CD8-positive, alpha-beta memory T cell (primary cell): ENCODE data around the gene TTC3. TPM values are rescaled to one million over a fixed set of nuclear protein-coding genes. Genes with fewer than 3 reads are reported as not detected.

Experiments
- CTCF ChIA-PET: fragments of 350-600 bp; sonication (Branson Sonifier 250); formaldehyde crosslinking; loops from one replicate; lab custom pipeline; 2021; ENCODE audit warnings: antibody characterized with exemption; lab: Charles Lee
- POLR2A ChIA-PET: fragments of 350-600 bp; sonication (Branson Sonifier 250); formaldehyde crosslinking; loops from one replicate; lab custom pipeline; 2021; ENCODE audit warnings: antibody characterized with exemption; lab: Charles Lee
- DNase-seq, 5 donors: peaks; one replicate each; pipeline versions ENCODE4 v3.0.0 to v3.0.0-alpha.2; 2020 to 2022; ENCODE audit warnings: mixed read lengths in 1 of 5
- H3K27ac ChIP-seq: one replicate; pipeline ENCODE4 v1.7.0; 2013; ENCODE audit warnings: low read depth, mild to moderate bottlenecking, low read length, moderate library complexity
- H3K27me3 ChIP-seq: 2 replicates; pipeline ENCODE4 v1.7.0; 2013; ENCODE audit warnings: low read length, mild to moderate bottlenecking; ENCODE audit not compliant: insufficient read depth, poor library complexity, severe bottlenecking
- H3K36me3 ChIP-seq: 2 replicates; pipeline ENCODE4 v1.7.0; 2013; ENCODE audit warnings: mild to moderate bottlenecking, low read length, moderate library complexity; ENCODE audit not compliant: insufficient read depth
- H3K4me1 ChIP-seq: 2 replicates; pipeline ENCODE4 v1.7.0; 2013; ENCODE audit warnings: mild to moderate bottlenecking, low read length, moderate library complexity; ENCODE audit not compliant: insufficient read depth
- H3K4me3 ChIP-seq: 2 replicates; pipeline ENCODE4 v1.7.0; 2013; ENCODE audit warnings: mild to moderate bottlenecking, low read length
- H3K9me3 ChIP-seq: 2 replicates; pipeline ENCODE4 v1.7.0; 2013; ENCODE audit warnings: mild to moderate bottlenecking, low read length
- H3K27ac Mint-ChIP-seq, 8 donors: one replicate each; pipeline ENCODE4 v1.8.0; 2020 to 2021; ENCODE audit warnings: mixed read lengths in 8 of 8, mild to moderate bottlenecking in 6 of 8, inconsistent platforms in 3 of 8, moderate library complexity in 3 of 8
- H3K27me3 Mint-ChIP-seq, 2 donors: one replicate each; pipeline ENCODE4 v1.8.0; 2020 to 2021; ENCODE audit warnings: mixed read lengths in 2 of 2, mild to moderate bottlenecking in 1 of 2, moderate library complexity in 1 of 2
- H3K36me3 Mint-ChIP-seq, 3 donors: one replicate each; pipeline ENCODE4 v1.8.0; 2020 to 2021; ENCODE audit warnings: mixed read lengths in 3 of 3, inconsistent platforms in 1 of 3, mild to moderate bottlenecking in 1 of 3
- H3K4me1 Mint-ChIP-seq, 3 donors: one replicate each; pipeline ENCODE4 v1.8.0; 2020 to 2021; ENCODE audit warnings: mixed read lengths in 3 of 3, inconsistent platforms in 1 of 3, mild to moderate bottlenecking in 1 of 3
- H3K4me3 Mint-ChIP-seq, 7 donors: one replicate each; pipeline ENCODE4 v1.8.0; 2020 to 2021; ENCODE audit warnings: mixed read lengths in 7 of 7, mild to moderate bottlenecking in 6 of 7, moderate library complexity in 4 of 7, inconsistent platforms in 2 of 7
- H3K9me3 Mint-ChIP-seq, 5 donors: one replicate each; pipeline ENCODE4 v1.8.0; 2020 to 2022; ENCODE audit warnings: mixed read lengths in 5 of 5, mild to moderate bottlenecking in 3 of 5, moderate library complexity in 2 of 5, inconsistent platforms in 1 of 5
- polyA plus RNA-seq: library from polyadenylated mRNA; unstranded; fragments of 300-500 nt; fragmentation: Illumina TruSeq; gene quantifications from one replicate; pipeline ENCODE4 v1.2.3, GENCODE V29; 2021
- total RNA-seq, 2 experiments: library from RNA; stranded (reverse); gene quantifications; one replicate each; pipeline ENCODE4 v1.2.3, GENCODE V29; 2021

The TTC3 gene
- total and polyA plus RNA-seq, 3 experiments from 2014 or later = 53.0 to 108 (median 54.5) TPM

DNA sequence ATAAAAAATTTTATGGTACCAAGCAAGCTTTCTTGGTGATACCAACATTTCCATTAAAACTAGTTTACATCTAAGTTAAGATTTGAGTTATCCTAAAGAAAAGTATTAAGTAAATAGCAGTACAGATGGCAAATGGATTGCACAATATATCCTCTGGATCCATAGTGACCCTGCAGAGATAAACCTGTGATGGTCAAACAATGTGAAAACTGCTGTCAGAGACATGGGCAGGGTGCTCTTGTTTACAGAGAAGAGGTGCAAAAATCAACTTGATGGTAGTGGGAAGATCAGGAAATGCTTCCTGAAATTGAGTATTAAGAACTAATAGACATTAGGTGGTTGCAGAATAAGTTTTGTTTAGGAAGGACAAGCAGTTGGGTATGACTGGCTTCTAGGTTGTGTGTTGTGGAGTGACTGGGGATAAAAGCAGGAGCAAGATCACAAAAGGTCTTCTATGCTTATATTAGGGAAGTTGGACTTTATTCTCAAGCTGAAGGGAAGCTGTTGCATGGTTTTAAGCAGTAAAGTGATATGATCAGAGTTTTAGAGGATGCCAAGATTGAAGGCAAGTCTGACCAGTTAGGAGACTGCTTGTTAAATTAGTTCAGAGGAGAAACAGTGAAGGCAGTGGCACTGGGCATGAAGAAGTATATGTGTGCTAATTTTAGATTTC is 9.9 kb downstream of the TTC3 start:
- ChIA-PET POLR2A (no interaction called here), CTCF (no interaction called here)
- Mint-ChIP-seq H3K4me1 (peaks cover 41 to 49% (median 49%) of the 10 kb centered on the region in 3 donors), H3K27ac (peak overlapping the region in 2 of 8 donors; percentile 4 to 5), H3K36me3 (peaks cover 4 to 8% (median 7%) of the 10 kb centered on the region in 3 donors), H3K27me3 (no peaks in the 10 kb centered on the region), H3K9me3 (peaks cover 0 to 5% (median 0%) of the 10 kb centered on the region in 5 donors), H3K4me3 (no peak overlapping the region)
- H3K4me1 ChIP-seq = peaks cover 26% of the 10 kb centered on the region
- no peaks in the 10 kb centered on the region for H3K27me3 ChIP-seq
- H3K27ac ChIP-seq = no peak overlapping the region
- DNase-seq = no peak
- H3K4me3 ChIP-seq = no peak overlapping the region
- no peaks in the 10 kb centered on the region for H3K36me3 ChIP-seq
- no peaks in the 10 kb centered on the region for H3K9me3 ChIP-seq

DNA sequence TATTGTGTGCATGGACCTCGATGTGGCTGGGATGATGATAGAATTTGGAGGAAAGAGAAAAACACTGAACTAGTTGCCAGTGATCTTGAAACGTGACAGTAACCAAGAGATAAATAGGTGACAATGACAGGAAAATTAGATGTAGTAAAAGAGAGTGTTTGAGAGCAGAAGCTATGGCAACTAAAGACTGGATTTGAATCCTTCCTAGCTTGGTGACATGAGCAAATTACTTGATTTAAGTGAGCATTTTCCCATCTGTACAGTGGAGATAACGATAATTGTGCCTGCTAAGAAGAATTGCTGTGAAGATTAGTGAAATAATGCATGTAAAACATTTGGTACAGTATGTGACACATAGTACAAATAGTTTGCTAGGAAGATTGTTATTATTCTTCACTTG is 12.7 kb downstream of the TTC3 start:
- ChIA-PET CTCF (no interaction called here), POLR2A (no interaction called here)
- Mint-ChIP-seq H3K4me3 (no peak overlapping the region), H3K27me3 (no peaks in the 10 kb centered on the region), H3K36me3 (peaks cover 0 to 21% (median 12%) of the 10 kb centered on the region in 3 donors), H3K9me3 (no peaks in the 10 kb centered on the region), H3K27ac (no peak overlapping the region), H3K4me1 (peaks cover 32 to 33% (median 32%) of the 10 kb centered on the region in 3 donors)
- Histone ChIP-seq H3K4me3 (no peak overlapping the region), H3K36me3 (no peaks in the 10 kb centered on the region), H3K4me1 (peaks cover 26% of the 10 kb centered on the region), H3K27me3 (no peaks in the 10 kb centered on the region), H3K27ac (no peak overlapping the region), H3K9me3 (no peaks in the 10 kb centered on the region)
- no peak for DNase-seq

DNA sequence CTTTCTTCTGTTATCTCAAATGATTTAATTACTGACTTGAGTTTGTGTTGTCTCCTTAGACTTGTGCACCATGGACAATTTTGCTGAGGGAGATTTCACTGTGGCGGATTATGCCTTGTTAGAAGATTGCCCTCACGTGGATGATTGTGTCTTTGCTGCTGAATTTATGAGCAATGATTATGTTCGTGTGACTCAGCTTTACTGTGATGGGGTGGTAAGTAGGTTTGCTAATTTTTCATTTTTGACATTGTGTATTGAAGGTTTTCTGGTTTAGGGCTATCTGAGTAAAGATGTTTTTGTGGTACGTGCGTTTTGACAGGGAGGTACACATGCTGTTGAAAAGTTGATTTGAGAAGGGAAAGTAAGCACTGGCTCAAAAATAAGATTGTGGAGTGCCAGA is 14.1 kb downstream of the TTC3 start:
- Histone ChIP-seq H3K9me3 (no peaks in the 10 kb centered on the region), H3K4me3 (no peak overlapping the region), H3K36me3 (no peaks in the 10 kb centered on the region), H3K4me1 (peaks cover 24% of the 10 kb centered on the region), H3K27ac (no peak overlapping the region), H3K27me3 (no peaks in the 10 kb centered on the region)
- H3K4me1 Mint-ChIP-seq = peaks cover 23 to 25% (median 24%) of the 10 kb centered on the region in 3 donors
- H3K27ac Mint-ChIP-seq = no peak overlapping the region
- CTCF ChIA-PET = interaction anchor here (0.5 kb wide), 1 partner anchor 8 kb away, joined by 3 read pairs; no protein-coding TSS in a partner anchor
- no peaks in the 10 kb centered on the region for H3K27me3 Mint-ChIP-seq
- peaks cover 3 to 28% (median 12%) of the 10 kb centered on the region in 3 donors for H3K36me3 Mint-ChIP-seq
- no peak overlapping the region for H3K4me3 Mint-ChIP-seq
- POLR2A ChIA-PET = no interaction called here
- DNase-seq = no peak
- H3K9me3 Mint-ChIP-seq = no peaks in the 10 kb centered on the region

DNA sequence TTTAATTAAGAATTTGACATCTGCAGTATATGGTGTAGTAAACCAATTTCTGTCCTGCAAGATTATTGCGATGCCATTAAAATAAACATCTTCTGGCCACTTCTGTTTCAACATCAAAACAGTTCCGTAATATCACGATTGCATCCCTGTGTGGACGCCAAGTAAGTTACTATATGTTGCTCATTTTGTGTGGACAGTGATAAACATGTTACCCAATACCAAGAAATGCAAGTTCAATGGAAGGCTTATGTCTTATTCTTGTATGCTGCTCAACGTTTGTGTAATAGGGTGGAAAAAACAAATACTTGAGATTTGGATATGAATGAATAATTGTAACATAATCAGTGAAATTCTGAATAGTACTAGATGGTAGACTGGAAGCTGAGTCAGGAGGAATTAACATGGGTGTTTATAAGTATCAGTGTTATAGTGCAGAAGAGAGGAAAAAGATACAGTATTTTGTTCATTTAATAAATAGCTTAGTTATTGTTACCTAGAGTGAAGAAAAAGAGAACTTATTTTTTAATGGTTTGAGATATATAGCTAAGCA is 15.2 kb downstream of the TTC3 start:
- H3K4me1 Mint-ChIP-seq = peaks cover 12 to 16% (median 16%) of the 10 kb centered on the region in 3 donors
- POLR2A ChIA-PET = no interaction called here
- no peaks in the 10 kb centered on the region for H3K9me3 Mint-ChIP-seq
- peaks cover 8 to 33% (median 12%) of the 10 kb centered on the region in 3 donors for H3K36me3 Mint-ChIP-seq
- no peak overlapping the region for H3K27ac Mint-ChIP-seq
- no peaks in the 10 kb centered on the region for H3K9me3 ChIP-seq
- no peaks in the 10 kb centered on the region for H3K27me3 Mint-ChIP-seq
- H3K4me3 ChIP-seq = no peak overlapping the region
- peaks cover 14% of the 10 kb centered on the region for H3K4me1 ChIP-seq
- no peak overlapping the region for H3K27ac ChIP-seq
- no peak overlapping the region for H3K4me3 Mint-ChIP-seq
- H3K27me3 ChIP-seq = no peaks in the 10 kb centered on the region
- CTCF ChIA-PET = no interaction called here
- DNase-seq = no peak
- no peaks in the 10 kb centered on the region for H3K36me3 ChIP-seq

DNA sequence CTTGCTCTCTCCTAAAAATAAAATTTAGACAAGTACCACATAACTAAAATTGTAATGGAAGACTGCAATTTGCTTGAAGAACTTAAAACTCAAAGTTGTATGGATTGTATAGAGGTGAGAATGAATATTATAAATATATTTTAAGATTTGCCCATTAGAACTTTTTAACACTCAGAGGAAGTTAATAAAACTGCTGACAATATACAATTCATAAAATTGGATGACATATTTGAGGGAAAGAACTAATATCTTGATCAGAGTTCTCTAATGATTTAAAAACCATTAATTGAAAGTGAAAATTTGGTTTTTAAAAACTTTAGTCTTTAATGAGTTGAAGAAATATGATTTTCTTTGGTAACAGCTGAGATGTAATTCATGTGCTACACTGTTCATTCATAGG is 20.9 kb downstream of the TTC3 start:
- no peak overlapping the region for H3K4me3 Mint-ChIP-seq
- POLR2A ChIA-PET = no interaction called here
- H3K27ac Mint-ChIP-seq = no peak overlapping the region
- Histone ChIP-seq H3K36me3 (peaks cover 25% of the 10 kb centered on the region), H3K4me3 (no peak overlapping the region), H3K27ac (no peak overlapping the region), H3K4me1 (no peaks in the 10 kb centered on the region), H3K27me3 (no peaks in the 10 kb centered on the region), H3K9me3 (no peaks in the 10 kb centered on the region)
- H3K36me3 Mint-ChIP-seq = peaks cover 13 to 71% (median 28%) of the 10 kb centered on the region in 3 donors
- H3K4me1 Mint-ChIP-seq = peaks cover 0 to 2% (median 1%) of the 10 kb centered on the region in 3 donors
- no peaks in the 10 kb centered on the region for H3K27me3 Mint-ChIP-seq
- no peaks in the 10 kb centered on the region for H3K9me3 Mint-ChIP-seq
- no peak for DNase-seq
- CTCF ChIA-PET = no interaction called here

DNA sequence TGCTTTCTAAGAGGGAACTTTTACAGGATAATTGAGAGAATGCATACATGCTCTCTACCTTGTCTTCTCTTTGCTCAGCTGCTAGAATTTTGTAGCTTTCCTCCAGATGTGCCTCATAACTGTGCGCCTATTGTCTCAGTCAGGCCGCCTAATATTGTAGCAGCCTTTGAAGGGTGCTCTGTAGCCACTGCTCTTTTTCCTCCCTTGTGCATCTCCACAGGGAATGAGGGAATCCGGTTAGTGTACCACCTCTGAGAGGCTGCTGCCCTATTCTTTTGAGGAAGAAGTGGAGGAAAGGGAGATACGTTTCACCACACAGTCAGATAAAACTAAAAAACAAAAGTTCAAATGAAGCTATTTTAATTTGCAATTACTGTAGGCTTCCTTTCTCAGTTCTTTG is 22.8 kb downstream of the TTC3 start:
- no peak for DNase-seq
- H3K4me3 ChIP-seq = no peak overlapping the region
- ChIA-PET POLR2A (no interaction called here), CTCF (no interaction called here)
- Mint-ChIP-seq H3K27me3 (no peaks in the 10 kb centered on the region), H3K9me3 (no peaks in the 10 kb centered on the region), H3K4me1 (no peaks in the 10 kb centered on the region), H3K27ac (peak overlapping the region in 1 of 8 donors; percentile 35), H3K36me3 (peaks cover 16 to 71% (median 26%) of the 10 kb centered on the region in 3 donors), H3K4me3 (no peak overlapping the region)
- H3K27me3 ChIP-seq = no peaks in the 10 kb centered on the region
- no peak overlapping the region for H3K27ac ChIP-seq
- peaks cover 30% of the 10 kb centered on the region for H3K36me3 ChIP-seq
- H3K4me1 ChIP-seq = no peaks in the 10 kb centered on the region
- no peaks in the 10 kb centered on the region for H3K9me3 ChIP-seq

DNA sequence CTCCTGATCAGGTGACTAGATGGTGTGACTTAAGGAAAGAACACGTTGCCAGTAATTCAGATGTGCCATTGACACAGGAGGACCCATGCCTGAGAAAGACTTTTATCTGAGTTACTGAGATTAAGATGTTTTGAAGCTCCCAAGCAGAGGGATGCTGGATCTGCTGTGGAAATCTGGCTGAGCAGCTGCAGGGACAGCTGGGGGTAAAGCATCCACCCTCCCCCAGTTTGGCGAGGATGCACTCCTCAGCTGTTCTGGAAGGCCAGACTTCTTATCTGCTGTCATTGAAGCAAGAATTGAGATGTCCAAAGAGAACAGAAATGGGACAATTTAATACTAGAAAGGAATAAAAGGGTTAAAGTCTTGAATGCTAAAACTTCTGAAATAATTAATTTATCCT is 25.7 kb downstream of the TTC3 start:
- CTCF ChIA-PET = no interaction called here
- no peaks in the 10 kb centered on the region for H3K27me3 ChIP-seq
- POLR2A ChIA-PET = no interaction called here

DNA sequence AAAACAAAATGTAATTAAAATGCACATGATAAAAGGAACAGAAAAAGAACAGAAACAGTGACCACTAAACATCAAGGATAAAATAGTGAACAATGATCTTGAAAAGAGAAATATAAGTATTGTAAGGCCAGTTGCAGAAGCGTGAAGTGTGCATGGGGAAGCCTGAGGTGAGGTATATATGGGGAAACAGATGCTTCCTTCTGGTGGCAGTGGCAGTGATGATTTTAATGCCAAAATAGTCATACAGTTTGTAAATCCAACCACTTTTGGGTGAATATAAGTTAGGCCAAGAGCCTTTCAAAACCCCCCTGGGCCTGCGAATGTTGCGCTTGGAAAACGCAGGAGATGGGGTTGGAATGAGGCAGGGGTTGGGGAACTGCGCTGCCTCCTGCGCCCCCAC is 27.3 kb downstream of the TTC3 start:
- no peaks in the 10 kb centered on the region for H3K4me1 ChIP-seq
- DNase-seq = no peak
- Mint-ChIP-seq H3K9me3 (no peaks in the 10 kb centered on the region), H3K4me1 (peaks cover 0 to 6% (median 4%) of the 10 kb centered on the region in 3 donors), H3K4me3 (no peak overlapping the region), H3K36me3 (peaks cover 5 to 50% (median 27%) of the 10 kb centered on the region in 3 donors), H3K27ac (peak overlapping the region in 1 of 8 donors; percentile 11), H3K27me3 (no peaks in the 10 kb centered on the region)
- H3K36me3 ChIP-seq = peaks cover 24% of the 10 kb centered on the region
- no peaks in the 10 kb centered on the region for H3K9me3 ChIP-seq
- ChIA-PET POLR2A (no interaction called here), CTCF (no interaction called here)
- no peaks in the 10 kb centered on the region for H3K27me3 ChIP-seq
- no peak overlapping the region for H3K4me3 ChIP-seq
- H3K27ac ChIP-seq = no peak overlapping the region

More for the DNA sequence above, 25.7 kb downstream of the TTC3 start:
- Histone ChIP-seq H3K27ac (no peak overlapping the region), H3K36me3 (peaks cover 30% of the 10 kb centered on the region), H3K4me1 (no peaks in the 10 kb centered on the region), H3K9me3 (no peaks in the 10 kb centered on the region), H3K4me3 (no peak overlapping the region)
- DNase-seq = no peak
- peak overlapping the region in 2 of 8 donors; percentile 8 to 14 for H3K27ac Mint-ChIP-seq
- H3K36me3 Mint-ChIP-seq = peaks cover 8 to 59% (median 27%) of the 10 kb centered on the region in 3 donors
- peaks cover 0 to 3% (median 0%) of the 10 kb centered on the region in 3 donors for H3K4me1 Mint-ChIP-seq
- H3K9me3 Mint-ChIP-seq = no peaks in the 10 kb centered on the region
- H3K4me3 Mint-ChIP-seq = no peak overlapping the region
- H3K27me3 Mint-ChIP-seq = no peaks in the 10 kb centered on the region
